GM18517 (cell line): ENCODE results near the gene PITPNC1.
"Not testable (repeated sequence)": the region's sequence is repeated elsewhere in the genome, so short reads cannot be mapped to it uniquely, and the experiment has no call there.

Experiments
- ATAC-seq: cut with Tn5 transposase; IDR thresholded peaks from one replicate; pipeline ENCODE4 v1.9.1; 2021; ENCODE audit warnings: mild to moderate bottlenecking, moderate library complexity; ENCODE audit not compliant: unreplicated experiment

The PITPNC1 gene

DNA sequence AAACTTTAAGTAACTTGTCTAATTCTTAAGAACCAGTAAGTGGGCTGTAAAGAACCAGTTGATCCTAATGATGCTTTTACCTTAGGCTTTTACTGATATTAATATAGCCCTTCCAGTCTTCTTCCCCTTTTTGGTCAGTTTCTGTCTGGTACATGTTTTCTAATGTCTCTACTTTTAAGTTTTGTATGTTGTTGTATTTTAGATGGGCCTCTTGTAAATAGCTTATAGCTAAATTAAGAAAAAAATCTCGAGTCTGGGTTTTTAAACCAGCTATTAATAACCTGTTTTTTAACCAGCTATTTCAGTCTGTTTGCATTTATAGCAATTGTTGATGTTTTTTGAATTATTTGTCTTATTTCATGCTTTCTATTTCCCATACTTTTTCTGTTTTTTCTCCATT is 79.0 kb downstream of the PITPNC1 start:
- no peak for ATAC-seq

DNA sequence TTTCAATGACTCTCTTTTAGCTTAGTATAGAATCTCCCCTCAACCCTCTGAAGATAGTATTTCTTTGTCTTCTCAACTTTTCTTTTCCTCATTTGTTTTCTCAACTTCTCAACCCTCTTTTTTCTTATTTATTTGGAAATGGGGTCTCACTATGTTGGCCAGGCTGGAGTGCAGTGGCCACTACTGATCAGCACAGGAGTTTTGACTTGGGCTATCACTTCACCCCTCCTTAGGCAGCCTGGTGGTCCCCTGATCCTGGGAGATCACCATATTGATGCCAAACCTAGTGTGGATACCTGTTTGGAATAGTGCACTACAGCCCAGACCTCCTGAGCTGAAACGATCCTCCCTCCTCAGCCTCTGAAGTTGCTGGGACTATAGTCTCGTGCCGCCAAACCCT is 79.8 kb downstream of the PITPNC1 start:
- no peak for ATAC-seq

DNA sequence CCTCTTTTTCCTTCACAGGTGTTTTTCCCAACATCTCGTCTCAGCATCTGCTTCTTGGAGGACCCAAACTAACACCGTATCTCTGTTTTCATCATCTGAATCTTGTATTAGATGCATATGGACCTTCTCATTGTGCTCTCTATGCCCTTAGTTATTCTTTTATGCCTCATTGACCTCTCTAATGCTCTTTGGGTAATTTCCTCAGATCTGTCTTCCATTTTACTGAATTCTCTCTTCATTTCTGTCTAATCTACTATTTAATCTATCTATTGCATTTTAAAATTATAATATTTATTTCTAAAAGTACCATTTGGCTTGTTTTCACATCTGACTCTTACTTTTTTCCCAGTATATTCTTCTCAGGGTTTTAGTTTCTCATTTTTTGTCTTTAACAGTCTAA is 81.1 kb downstream of the PITPNC1 start:
- ATAC-seq: no peak

DNA sequence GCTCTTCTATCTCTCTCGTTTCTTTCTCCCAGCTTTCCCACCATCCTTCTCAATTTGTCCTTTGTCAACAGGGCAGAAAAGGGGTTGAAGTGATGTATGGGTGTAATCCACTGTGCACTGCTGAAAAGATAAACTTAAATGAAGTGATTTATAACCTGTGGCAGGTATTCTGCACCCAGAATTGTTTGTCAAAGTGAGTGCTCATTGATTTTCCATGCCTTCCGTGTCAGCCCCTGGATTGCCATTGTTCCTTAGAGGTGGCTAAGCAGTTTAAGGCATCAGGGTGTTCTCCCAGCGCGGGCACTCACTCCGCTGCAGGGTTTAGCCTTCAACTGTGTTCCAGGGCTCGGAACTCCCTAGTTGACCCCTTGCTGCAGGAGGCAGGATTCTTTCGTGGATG is 82.9 kb downstream of the PITPNC1 start:
- no peak for ATAC-seq

DNA sequence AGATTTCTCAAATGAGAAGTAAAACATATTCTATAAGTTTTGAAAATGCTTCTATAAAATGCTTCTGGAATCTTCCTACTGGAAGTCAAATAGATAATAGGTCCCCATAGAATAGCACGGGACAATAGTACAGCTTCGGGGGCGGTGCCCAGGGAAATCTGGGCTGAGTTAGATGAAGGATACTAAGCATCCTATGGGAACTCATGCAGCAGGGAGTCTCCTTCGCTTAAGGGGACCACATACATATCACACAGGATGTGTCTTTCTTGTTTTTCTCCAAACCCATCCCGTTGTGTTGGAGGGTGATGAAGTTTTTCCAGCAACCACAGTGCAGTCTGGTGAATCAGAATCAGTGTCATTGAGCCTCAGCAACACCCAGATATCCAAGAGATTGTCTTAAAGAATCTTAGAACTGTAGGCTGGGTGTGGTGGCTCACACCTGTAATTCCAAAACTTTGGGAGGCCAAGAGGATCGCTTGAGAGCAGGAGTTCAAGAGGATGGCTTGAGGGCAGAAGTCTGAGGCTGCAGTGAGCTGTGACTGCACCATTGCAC is 84.2 kb downstream of the PITPNC1 start:
- no peak for ATAC-seq

DNA sequence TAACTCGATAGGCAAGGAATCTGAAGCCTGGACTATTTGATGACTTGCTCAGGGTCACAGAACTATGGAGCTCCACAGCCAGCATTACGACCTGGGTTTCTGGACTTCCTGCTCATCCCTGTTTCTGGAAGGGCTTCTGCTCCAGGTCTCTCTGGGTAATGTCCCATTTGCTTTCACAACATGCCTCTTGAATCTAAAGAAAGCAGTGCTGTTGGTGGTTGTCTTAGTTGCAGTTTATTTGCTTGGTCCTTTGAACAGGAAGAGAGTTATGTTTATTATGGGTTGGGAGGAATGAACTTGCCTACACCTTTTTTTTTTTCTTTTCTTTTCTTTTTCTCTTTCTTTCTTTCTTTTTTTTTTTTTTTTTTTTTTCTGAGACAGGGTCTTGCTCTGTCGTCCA is 84.8 kb downstream of the PITPNC1 start:
- no peak for ATAC-seq

DNA sequence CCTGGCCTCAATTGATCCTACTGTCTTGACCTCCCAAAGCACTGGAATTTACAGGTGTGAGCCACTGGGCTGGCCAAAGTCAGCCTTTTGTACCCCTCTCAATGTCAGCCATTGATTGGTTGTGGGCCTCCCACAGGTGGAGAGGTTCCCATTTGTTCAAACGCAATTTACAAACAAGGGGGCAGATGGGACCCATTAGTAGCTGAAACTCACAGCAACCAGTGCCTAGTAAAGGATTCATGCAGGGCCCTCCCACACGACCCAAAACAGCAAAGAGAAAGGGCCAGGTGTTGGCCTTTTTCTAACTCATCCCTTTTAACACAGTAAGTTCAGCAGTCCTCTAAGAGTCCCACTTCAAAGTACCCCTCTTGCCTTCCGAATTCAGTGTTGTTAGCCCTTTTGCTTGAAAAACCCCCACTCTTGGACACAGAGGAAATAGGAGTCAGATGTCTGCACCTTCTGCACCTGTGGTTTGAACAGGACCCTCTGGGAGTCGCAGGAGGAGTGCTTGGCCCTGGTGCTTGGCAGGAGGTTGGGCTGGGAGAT is 89.2 kb downstream of the PITPNC1 start:
- no peak for ATAC-seq

DNA sequence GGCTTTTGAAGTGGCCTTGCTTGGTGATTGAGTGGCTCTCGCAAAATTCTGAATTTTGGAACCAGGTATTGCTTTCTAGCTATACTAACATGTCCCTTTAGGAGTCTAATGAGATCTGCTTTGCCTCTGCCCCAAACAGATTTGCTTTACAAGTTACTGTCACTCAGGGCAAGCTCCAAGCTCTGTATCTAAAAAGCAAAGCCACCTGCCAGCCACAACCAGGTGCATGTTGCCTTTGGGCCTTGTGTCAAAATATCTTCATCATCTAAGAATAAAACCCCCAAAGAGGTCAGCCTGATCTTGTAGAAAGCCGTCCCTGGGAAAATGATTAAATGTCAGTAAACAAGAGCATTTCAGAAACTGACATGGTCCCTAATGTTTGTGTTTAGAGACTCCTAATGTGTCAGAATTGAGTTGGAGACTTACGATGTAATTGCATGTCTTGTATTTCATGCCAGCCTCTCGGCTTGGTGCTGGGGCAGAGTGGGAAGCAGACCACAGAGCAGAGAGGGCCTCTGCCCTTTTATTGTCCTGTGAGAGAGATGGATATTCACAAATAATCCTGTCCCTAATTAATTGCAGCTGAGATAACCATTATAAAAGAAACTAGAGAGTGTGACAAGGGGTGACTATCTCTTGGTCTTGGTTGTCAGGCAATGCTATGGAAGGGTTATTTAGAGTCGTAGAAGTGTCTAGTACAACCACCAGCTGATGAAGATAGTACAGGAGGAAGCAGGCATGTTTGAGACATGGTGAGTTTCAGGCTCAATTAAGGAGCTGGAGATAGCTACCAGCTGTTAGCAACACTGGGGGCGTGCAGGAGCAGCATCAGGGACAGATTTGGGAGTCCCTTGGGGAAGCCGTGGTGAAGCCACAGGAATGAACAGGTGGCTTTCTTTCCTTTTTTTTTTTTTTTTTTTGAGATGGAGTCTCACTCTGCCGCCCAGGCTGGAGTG is 90.7 kb downstream of the PITPNC1 start:
- no peak for ATAC-seq

DNA sequence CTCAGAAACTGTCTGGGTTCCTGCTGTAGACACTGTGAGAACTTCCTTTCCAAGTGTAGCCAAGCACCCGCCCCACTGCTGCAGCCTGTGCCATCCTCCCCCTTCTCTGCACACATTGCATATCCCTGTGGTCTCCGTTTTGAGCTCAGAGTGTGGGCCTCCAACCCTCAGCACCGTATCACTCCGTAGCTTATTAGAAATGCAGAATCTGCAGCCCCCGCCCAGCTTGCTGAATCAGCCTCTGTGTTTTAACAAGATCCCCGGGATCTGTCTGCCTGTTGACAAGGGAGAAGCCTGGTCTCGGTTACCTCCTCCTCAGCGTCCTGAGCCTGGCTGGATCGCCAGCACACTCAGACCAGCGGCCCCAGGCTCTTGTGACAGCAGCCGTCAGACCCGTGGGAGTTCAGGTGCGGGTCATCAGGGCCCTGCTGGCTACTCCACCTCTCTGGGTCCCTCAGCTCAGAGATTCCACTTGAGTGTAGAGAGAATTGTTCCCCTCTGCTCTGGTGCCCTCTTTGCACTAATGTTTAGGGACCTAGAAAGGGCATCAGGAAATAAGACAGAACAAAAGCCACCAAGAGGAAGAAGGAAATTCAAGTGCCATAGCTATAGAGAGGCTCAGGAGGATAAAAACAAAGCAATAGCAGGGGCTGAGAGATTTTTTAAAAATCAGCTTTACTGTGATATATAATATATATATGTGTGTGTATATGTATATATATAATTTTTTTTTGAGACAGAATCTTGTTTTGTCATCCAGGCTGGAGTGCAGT is 92.3 kb downstream of the PITPNC1 start:
- ATAC-seq: no peak

DNA sequence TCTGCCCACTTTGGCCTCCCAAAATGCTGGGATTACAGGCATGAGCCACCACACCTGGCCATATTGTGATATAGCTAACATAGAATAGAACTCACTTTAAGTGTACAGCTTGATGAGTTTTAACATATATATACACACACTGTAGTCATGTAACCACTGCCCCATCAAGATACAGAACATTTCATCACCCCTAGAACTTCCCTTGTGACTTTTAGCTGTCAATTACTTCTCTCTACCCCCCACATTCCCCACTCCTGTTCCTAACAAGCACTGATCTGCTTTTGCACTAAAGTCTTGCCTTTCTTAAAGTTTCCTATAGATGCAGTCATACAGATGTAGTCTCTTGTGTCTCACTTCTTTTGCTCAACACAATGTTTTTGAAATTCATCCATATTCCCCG is 93.1 kb downstream of the PITPNC1 start:
- ATAC-seq: no peak

DNA sequence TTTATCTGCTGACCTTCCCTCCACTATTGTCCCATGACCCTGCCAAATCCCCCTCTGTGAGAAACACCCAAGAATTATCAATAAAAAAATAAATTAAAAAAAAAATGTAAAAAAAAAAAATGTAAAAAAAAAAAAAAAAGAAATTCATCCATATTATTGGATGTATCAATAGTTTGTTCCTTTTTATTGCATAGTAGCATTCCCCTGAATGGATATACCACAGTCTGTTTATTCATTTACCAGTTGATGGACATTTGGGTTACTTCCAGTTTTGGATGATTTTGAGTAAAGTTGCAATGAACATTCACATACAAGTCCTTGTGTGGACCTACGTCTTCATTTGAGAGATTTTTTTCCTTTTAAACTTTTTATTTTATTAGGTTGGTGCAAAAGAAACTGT is 94.0 kb downstream of the PITPNC1 start:
- no peak for ATAC-seq

DNA sequence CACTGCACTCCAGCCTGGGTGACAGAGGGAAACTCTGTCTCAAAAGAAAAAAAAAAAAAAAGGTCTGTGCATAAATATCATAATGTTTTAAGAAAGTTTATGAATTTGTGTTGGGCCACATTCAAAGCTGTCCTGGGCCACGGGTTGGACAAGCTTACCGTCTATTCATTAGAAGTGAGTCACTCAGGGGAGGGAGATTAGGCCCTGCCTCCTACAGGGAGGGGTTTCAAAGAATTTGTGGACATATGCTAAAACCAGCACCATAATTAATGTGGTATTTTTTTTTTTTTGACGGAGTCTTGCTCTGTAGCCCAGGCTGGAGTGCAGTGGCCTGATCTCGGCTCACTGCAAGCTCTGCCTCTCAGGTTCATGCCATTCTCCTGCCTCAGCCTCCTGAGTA is 95.5 kb downstream of the PITPNC1 start:
- ATAC-seq: not testable (repeated sequence)

DNA sequence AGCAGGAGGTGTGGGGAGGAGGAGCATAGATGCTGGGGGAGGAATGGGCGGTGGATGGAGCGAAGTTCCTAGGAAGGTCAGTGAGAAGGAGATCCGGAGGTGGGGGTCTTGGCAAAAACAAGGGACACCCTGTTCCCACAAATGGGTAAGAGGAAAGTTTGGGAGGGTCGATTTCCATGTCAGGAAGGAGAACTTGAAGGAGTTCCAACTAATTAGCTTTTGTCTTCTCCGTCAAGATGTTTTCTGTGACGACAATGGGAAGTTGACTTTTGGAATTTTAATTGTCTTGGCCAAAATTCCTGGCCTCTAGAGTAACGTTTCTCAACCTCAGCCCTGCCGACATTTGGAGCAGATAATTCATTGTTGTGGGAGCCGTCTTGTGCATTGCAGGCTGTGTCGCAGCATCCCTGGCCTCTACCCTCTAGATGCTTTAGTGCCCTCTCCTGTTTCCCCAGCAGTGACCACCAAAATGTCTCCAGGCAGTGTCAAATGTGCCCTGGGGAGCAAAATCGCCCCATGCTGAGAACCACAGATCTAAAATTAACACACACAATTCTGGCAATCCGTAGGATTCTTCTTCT is 97.1 kb downstream of the PITPNC1 start:
- no peak for ATAC-seq

DNA sequence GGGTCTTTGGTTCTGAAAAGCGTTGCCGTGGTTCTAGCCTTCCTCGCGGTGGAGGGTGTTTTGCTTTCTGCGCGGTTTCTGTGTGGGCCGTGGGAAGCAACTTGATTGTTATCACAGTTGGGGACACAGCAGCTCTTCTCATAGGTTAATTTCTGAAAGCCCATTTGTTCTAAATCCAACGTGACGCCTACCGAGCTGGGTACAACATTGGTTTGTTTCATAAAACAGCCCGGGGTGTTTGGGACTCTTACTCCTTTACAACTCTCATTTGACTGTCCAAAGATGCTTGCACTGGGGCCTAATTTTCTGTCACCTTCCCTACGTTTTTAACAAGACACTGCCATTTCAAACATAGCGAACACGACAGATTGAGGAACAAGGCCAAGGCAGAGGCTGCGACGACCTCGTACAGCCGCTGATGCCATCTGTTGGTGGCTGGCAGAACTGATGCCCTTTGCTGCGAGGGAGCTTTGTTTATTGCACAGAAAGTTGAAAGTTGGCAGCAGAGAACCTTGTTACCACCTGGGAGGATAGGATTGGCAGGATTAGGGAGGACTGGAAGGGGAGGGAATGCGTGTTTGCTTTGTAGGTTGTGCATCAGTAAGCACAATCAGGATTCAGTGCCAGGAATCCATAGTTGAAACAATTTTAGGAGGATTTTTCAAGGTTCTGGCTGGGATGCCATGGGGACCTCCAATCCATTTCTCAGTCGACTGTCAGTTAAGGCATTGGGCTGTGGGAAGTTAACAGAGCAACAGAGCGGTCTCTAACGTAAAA is 98.3 kb downstream of the PITPNC1 start:
- ATAC-seq: no peak

DNA sequence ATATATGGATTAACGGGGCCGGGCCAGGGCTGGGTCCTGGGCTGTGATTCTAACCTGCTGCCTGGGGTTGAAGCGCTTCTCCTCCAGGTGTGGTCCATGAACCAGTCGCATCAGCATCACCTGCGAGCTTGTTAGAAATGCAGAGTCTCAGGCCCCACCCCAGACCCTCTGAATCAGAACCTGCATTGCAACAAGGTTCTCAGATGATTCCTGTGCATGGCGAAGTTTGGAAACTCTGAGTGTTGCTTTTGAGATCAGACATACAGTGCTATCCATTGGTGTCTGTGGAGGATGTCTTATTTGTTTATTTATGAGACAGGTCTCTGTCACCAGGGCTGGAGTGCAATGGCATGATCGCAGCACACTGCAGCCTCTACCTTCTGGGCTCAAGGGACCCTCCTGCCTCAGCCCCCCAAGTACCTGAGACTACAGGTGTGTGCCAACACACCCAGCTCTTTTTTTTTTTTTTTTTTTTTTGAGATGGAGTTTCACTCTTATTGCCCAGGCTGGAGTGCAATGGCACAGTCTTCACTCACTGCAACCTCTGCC is 99.8 kb downstream of the PITPNC1 start:
- ATAC-seq: no peak

DNA sequence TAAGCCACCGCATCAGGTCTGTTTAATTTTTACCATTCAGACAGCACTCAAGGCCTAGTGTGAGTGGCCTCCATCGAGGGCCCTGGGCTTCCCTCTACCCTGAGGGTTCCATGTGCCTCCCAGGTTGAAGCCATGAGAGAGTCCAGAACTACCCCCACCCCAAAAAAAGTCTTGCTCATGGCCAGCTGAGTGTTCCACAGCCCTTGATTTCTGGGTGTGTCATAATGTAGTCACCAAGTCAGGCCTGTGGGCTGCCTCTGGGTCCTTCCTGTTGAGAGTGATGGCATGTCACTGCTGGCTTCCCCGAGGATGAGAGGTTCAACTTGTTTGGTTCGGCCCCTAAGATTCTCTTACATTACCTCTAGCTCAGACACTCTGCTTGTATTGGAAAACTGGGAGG is 100.6 kb downstream of the PITPNC1 start:
- ATAC-seq: no peak

DNA sequence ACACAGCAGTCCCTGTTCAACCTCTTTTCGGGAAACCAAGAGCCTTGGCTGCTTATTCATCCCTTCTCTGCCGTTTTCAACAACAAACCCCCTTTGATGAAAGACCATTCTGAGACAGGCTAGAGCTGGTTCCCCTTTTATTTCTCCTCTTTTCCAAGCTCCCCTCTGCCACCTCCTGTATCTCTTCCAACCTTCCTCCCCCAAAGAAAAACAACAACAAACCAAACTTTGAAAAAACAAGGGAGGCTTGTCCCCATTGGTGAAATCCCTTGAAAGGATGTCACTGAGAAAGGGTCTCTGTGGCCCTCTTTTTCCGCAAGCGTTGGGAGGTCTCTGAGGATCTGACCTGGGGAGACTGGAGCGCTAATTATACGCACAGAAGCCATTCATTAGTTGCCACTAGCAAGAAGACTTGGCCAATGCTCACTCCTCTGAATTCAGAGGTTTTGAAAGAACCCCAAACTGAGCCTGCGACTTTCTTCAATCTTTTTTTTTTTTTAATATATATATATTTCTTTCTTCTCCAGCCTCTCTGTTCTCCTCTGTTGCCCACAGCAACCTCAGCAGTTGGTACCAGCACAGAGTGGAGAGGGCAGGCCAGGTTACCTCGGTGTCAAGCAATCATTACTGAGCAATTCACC is 101.4 kb downstream of the PITPNC1 start:
- no peak for ATAC-seq

DNA sequence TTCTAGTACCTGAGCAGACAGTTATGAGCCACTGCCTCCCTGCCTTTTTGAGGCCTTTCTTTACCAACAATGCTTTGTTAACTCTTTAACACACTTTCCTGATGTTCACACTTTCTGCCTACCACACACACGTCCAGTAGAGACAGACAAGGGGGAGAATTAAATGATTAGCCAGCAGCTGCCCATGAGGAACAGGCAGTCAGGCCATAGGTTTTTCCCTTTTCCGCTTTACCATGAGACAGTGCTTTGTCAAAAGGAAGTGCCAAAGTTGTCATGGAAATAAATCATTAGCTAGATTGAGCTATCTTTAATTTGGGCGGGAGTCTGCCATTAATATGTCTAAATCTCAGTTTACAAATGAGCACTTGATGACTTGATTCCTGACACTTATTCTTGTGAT is 102.1 kb downstream of the PITPNC1 start:
- ATAC-seq: no peak

DNA sequence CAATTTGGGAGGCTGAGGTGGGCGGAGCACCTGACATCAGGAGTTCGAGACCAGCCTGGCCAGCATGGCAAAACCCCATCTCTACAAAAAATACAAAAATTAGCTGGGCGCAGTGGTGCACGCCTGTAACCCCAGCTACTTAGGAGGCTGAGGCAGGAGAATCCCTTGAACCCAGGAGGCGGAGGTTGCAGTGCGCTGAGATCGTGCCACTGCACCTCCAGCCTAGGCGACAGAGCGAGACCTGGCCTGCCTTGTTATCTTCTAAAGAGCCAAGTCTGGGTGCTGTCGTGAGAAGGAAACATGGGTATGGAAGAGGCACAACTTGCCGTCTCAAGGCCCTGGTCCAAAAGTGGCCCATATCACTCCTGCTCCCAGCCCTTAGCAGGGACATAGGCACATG is 103.9 kb downstream of the PITPNC1 start:
- not testable (repeated sequence) for ATAC-seq

DNA sequence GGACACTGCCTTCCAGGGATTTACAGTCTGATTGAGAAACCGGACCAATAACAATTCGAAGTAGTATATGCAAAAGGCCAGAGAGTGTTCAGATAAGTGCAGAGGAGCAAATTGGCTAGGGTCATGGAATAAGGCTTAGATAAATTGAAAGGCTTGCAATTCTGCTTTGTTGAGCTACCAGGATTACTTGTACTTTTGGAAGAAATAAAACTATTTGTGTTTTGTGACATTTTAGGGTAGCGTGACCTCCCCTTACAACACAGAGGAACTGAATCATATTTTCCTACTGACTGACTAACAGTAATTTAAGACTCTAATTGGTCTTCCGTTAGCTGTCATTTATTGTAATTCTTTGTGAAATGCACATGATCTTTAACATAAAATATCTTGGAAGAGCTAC is 104.7 kb downstream of the PITPNC1 start:
- no peak for ATAC-seq
